ENCODE data around the gene MRGPRG.

MRGPRG gene

GRCh38 chr11:3225159-3225758, 6.6 kb upstream of the MRGPRG start:
- DNase-seq = no peak

GRCh38 chr11:3224401-3225057, 5.9 kb upstream of the MRGPRG start:
- DNase-seq = no peak

GRCh38 chr11:3223932-3224381, 5.3 kb upstream of the MRGPRG start:
- DNase-seq = no peak

- DNase-seq = no peak
These were observed 4.6 kb upstream of the MRGPRG start for GRCh38 chr11:3222941-3223915.

GRCh38 chr11:3222003-3222855, 3.6 kb upstream of the MRGPRG start:
- no peak for DNase-seq

GRCh38 chr11:3221408-3222002, 2.9 kb upstream of the MRGPRG start:
- DNase-seq = no peak

GRCh38 chr11:3220521-3221407, 2.2 kb upstream of the MRGPRG start:
- no peak for DNase-seq

- DNase-seq = no peak
These were observed 1.5 kb upstream of the MRGPRG start for GRCh38 chr11:3220101-3220500.

- DNase-seq = no peak
These were observed 774 bp upstream of the MRGPRG start for GRCh38 chr11:3219281-3219892.

GRCh38 chr11:3217818-3218482, 663 bp downstream of the MRGPRG start:
- DNase-seq = no peak

- DNase-seq = no peak
These were observed 2.5 kb downstream of the MRGPRG start for GRCh38 chr11:3216027-3216525.

- DNase-seq = no peak
These were observed 3.1 kb downstream of the MRGPRG start for GRCh38 chr11:3215346-3216026.

- DNase-seq = no peak
These were observed 4.3 kb downstream of the MRGPRG start for GRCh38 chr11:3214420-3214699.

- peak; percentile 17 for DNase-seq
These were observed 4.8 kb downstream of the MRGPRG start for GRCh38 chr11:3213659-3214419.

GRCh38 chr11:3208272-3208671, 10.3 kb downstream of the MRGPRG start:
- no peak for DNase-seq

- no peak for DNase-seq
These were observed 11.0 kb downstream of the MRGPRG start for GRCh38 chr11:3207526-3208189.

- no peak for DNase-seq
These were observed 11.8 kb downstream of the MRGPRG start for GRCh38 chr11:3206922-3207204.

GRCh38 chr11:3206156-3206921, 12.3 kb downstream of the MRGPRG start:
- DNase-seq = no peak

Measured in NCI-H82 (cell line).